GM12891 (cell line): Measurements from ENCODE around the gene TWF2.

Experiments
- DNase-seq: peaks from one replicate; pipeline ENCODE4 v3.0.0; 2011; ENCODE audit warnings: low spot score; ENCODE audit not compliant: insufficient read length
- FAIRE-seq: peaks from 2 replicates; lab custom pipeline; 2011; peaks lifted over from hg19 to GRCh38; lab: Jason Lieb, UNC
- PAX5 ChIP-seq: IDR thresholded peaks from 2 replicates; pipeline ENCODE4 v1.6.1; 2011; ENCODE audit warnings: low read length, moderate library complexity, mild to moderate bottlenecking; ENCODE audit not compliant: insufficient read depth, severe bottlenecking
- POLR2A ChIP-seq: IDR thresholded peaks from 2 replicates; pipeline ENCODE4 v1.6.1; 2011; ENCODE audit warnings: low read depth, low read length, control low read depth
- POLR2AphosphoS5 ChIP-seq: IDR thresholded peaks from 2 replicates; pipeline ENCODE4 v1.6.1; 2011; ENCODE audit warnings: low read depth, low read length, control low read depth
- POU2F2 ChIP-seq: IDR thresholded peaks from 2 replicates; pipeline ENCODE4 v1.6.1; 2011; ENCODE audit warnings: low read depth, mild to moderate bottlenecking, control low read depth, low read length, moderate library complexity
- SPI1 ChIP-seq: IDR thresholded peaks from 2 replicates; pipeline ENCODE4 v1.6.1; 2011; ENCODE audit warnings: low read depth, low read length, control low read depth
- TAF1 ChIP-seq: IDR thresholded peaks from 2 replicates; pipeline ENCODE4 v1.6.1; 2011; ENCODE audit warnings: low read depth, low read length, control low read depth

Gene TWF2

DNA sequence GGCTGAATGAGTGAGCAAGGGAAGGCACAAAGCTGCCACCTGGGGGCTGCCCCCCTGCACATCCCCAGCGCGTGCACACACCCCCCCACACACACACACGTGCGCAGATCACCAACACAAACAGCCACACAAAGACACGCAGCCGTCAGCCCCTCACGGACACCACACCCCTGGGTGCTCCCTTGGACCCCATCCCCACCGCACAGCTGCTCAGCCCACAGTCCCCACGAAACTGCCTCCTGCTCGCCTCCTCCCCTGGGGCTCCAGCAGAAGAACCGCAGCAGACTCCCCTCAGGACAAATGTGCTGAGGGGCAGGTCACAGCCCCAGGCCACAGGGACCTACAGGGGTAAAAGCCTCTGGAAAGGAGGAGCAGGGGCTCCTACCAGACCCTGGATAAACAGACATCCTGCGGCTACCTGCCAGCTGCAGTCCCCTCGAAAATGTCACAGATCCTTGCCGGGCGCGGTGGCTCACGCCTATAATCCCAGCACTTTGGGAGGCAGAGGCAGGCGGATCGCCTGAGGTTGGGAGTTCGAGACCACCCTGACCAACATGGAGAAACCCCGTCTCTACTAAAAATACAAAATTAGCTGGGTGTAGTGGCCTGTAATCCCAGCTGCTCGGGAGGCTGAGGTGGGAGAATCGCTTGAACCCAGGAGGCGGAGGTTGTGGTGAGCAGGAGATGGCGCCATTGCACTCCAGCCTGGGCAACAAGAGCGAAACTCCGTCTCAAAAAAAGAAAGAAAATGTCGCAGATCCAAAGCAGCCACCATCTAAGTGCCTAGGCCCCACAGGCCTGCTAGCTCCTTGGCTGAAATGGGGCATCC, 6.5 kb downstream of the TWF2 start:
- DNase-seq = no peak
- no peak for TF ChIP-seq SPI1
- TF ChIP-seq PAX5 = no peak
- TF ChIP-seq POLR2AphosphoS5 = no peak
- TF ChIP-seq POLR2A = no peak
- FAIRE-seq = no peak

DNA sequence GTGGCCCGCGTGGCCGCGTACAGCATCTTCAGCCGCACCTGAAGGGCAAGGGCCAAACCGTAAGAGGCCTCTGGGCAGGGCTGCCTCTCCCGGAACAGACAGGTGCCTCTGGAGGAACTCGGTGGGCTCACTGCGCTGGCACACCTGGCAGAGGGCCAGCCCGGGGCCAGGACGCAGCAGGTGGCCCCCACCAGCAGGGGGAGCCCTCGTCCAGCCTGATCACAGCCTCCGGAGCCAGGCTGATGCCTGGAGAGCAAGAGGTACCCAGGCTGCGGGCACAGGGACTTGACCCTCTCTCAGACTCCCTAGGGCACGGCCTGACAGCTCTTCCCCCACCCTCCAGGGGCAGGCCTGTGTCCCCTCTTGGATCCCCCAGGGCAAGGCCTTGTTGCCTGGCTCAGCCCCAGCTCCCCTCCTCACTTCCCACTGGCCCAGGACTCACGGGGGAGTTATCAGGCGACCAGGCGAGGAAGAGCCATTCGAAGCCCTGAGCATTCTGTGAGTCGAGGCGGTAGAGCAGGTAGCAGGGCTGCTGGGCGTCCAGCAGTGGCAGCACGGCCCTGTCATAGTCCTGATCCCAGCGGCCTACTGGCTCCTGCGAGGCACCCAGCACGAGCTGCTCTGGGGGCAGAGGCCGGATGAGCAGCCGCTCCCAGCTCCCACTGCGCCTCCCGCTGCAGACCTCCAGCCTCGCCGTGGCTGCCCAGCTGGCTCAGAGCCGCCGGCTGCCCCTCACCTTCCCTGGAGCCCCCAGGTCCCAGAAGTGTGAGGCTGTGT, 7.3 kb downstream of the TWF2 start:
- FAIRE-seq = peak; percentile 96
- peak; percentile 88 for DNase-seq
- TF ChIP-seq POU2F2 (no peak), TAF1 (no peak), SPI1 (no peak), POLR2A (no peak), PAX5 (no peak), POLR2AphosphoS5 (no peak)

DNA sequence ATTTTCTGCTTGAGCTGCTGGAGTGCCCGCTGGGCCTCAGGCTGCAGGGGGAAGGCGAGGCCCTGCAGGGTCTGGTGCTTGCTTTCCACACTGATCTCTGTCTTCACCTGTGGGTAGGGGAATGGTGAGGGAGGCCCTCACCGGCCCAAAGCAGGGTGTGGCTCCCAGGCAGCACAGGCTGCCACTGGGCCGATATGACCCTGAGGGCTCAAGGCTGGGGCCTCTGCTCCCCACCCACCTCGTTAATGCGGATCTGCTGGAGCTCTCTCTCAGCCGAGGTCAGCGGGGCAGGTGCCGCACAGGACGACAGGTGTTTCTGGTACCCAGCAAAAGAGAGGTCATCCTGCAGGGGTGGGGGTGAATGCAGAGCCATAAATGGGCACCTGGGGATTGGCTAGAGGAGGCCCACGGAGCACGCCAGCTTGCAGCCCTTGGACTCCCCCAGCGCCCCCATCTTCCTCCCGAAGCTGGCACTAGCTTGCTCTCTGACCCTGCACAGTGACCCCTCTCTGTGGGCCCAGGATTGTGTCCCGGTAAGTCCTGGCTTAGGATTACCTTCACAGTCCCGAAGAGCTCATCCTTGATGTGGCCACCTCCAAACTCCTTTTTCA, 8.0 kb downstream of the TWF2 start:
- FAIRE-seq (no peak), DNase-seq (no peak)
- no peak for TF ChIP-seq SPI1
- TF ChIP-seq PAX5 = no peak
- no peak for TF ChIP-seq POLR2A
- TF ChIP-seq POLR2AphosphoS5 = no peak
- no peak for TF ChIP-seq TAF1
- TF ChIP-seq POU2F2 = no peak

DNA sequence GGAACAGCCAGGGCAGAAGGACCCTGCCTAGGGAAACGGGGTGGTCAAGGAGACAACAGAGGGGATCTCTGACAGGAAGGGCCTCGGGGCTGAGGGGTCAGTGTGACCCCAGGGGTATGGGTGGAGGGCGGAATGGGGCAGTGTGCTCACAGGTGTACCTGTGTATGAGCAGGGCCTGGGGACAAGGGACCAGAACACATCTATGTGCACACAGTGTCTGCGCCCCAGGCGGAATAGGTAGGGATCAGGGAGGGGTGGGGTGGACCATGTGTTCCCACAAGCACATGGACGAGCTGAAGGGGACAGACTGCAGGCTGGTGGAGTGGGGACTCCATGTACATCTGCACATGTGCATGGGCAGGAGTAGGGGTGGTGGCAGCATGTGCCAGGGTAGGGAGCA, 8.5 kb downstream of the TWF2 start:
- DNase-seq (no peak), FAIRE-seq (no peak)
- TF ChIP-seq PAX5 (no peak), POLR2AphosphoS5 (no peak), POLR2A (no peak), SPI1 (no peak), POU2F2 (no peak), TAF1 (no peak)

DNA sequence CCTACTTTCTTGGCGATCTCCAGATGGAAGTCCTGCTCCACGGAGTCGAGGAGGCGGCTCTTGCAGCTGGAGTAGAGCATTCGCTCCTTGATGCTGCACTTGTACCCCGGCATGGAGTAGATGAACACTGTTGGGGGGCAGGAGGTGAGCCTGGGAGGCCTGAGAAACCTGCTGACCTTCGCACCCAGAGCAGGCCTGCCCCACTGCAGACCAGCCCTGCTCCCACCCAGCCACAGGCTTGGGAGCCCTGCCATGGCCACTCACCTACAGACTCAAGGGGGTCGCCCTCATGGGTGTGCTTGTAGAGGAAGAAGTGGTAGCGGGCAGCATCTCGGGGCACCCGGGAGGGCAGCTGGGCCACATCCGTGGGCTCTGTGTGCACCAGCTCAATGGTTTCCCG, 9.3 kb downstream of the TWF2 start:
- DNase-seq (no peak), FAIRE-seq (no peak)
- TF ChIP-seq POU2F2 (no peak), TAF1 (no peak), POLR2AphosphoS5 (no peak), PAX5 (no peak), POLR2A (no peak), SPI1 (no peak)

DNA sequence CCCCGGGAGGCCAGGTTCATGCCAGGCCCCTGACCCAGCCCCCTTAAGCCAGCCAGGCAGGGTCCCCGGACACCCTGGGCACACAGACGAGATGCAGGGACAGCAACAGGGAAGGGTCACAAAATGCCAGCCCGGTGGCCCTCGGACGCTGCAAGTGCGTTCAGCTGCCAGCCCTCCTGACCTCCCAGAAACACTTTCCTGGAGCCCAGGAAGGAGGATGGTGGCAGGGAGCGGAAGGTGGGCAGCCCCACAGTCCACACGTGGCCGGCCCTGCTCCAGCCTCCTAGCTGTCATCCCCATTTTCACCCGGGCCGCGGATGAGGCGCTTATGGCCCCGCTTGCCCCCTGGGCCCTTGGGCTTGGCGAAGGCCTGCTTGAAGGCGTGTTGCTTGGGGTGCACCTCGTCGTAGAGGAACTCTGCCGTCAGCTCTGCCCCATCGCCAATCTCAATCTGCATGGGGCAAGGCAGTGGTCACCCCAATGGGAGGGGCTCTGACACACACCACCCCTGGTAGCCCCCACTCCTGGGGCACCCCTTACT, 10.1 kb downstream of the TWF2 start:
- no peak for FAIRE-seq
- no peak for DNase-seq
- TF ChIP-seq POU2F2 = no peak
- TF ChIP-seq POLR2AphosphoS5 = no peak
- no peak for TF ChIP-seq SPI1
- no peak for TF ChIP-seq POLR2A
- TF ChIP-seq PAX5 = no peak
- no peak for TF ChIP-seq TAF1

DNA sequence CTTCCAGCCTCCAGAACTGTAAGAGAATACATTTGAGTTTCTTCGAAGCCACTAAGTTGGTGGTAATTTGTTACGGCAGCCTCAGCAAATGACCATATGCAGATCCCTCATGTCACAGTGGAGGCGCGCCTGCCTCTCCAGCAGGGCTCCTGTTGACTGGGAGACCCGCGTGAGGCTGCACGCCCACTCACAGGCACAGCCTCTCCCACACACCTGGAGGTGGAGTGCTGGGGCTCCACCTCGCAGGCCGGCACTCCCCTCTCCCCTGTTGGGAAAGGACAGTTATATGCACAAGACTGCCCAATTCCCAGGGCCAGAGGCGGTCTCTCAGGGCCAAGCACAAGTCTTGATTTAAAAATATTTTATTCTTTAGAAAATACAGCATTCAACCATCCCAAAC, 10.7 kb downstream of the TWF2 start:
- TF ChIP-seq POLR2A = no peak
- TF ChIP-seq SPI1 = no peak
- TF ChIP-seq PAX5 = no peak
- no peak for TF ChIP-seq TAF1
- TF ChIP-seq POU2F2 = no peak
- no peak for TF ChIP-seq POLR2AphosphoS5
- DNase-seq = no peak
- FAIRE-seq = no peak

DNA sequence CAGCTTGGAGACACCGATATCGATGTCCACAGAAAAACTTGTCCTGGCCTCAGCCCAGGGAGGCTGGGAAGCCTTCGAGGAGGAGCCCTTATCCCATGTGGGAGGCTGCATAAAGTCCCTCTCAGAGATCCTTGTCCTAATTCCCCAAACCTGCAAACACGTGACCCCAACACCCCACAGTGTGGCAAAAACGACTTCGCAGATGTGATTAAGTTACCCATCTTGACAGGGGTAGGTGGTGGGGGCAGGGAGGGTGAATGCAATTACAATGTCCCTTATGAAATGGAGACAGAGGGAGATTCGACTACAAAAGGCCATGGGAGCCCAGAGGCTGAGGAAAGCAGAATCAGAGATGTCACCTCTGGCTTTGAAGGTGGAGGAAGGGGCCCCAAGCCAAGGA, 11.2 kb downstream of the TWF2 start:
- DNase-seq (no peak), FAIRE-seq (no peak)

DNA sequence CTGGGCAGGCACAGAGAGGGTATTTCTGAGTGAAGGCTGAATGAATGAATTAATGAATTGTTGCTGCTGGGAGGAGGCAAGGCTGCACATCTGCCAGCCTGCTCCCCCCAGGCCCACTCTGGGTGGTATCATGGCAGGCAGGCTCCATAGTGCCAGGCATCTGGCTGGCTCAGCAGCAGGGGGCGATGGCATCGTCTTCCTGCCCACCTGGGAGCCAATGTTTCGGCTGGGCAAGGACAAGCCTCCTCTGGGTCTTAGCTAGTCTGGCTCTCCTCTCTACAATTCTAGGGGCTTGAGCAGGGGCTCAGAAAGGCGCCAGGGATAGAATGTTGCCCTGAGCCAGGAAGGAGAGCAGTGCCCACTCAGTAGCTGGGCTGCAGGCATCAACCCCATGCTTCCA, 11.8 kb downstream of the TWF2 start:
- DNase-seq (no peak), FAIRE-seq (no peak)
- TF ChIP-seq SPI1 = no peak
- TF ChIP-seq POLR2AphosphoS5 = no peak
- no peak for TF ChIP-seq POU2F2
- no peak for TF ChIP-seq POLR2A
- no peak for TF ChIP-seq TAF1
- no peak for TF ChIP-seq PAX5

More for the DNA sequence above, 11.2 kb downstream of the TWF2 start:
- TF ChIP-seq PAX5 (no peak), POU2F2 (no peak), TAF1 (no peak), POLR2A (no peak), POLR2AphosphoS5 (no peak), SPI1 (no peak)
